ENCODE measurements around the gene FGF12. TPM values are rescaled to one million over a fixed set of nuclear protein-coding genes. Genes with fewer than 3 reads are reported as not detected.
A peak's percentile ranks its signal among the peaks of the same experiment; 100 is the strongest.

Gene FGF12
- total RNA-seq, 3 donors from 2014 or later: 0.44 to 2.1 (median 0.66) TPM

DNA sequence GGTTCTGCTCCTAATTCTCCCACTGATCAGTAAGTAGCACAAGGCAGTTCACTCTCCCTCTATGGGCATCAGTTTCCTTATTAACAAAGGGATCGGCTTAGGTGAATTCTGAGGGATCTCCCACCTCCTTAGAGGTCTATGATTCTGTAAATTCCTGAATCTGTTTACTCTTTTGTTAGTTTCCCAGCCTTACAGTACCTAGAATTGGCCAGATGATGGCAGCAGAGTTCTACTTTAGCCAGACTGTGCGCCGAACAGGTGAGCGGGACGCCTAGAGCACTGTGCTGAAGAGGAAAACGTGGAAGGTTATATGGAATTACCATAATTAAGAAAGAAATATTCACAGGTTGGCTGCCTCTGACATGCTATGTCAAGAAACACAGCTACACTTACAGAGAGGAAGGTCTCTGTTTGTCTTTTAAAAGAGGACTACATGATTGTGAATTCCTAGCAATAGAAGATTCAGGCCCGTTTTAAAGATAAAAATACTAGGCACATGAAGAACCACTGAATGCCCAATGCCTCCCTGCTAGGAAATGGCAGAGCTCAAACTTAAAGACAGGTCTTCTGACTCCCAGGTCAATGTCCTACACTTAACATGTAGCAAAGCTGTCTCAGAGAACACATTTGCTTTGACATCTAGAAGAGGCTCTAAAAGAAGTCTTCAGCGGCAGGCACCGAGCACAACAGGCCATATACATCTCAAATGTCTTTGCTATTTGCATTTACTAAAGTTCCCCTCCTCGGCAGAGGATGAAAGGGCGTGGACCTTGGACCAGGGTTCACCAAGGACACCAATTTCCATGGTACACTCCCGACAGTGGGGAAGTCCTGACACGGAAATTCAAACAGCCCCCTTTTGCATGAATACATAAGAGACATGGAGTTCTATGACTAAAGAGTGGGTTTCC, 259.9 kb downstream of the FGF12 start:
- no peaks in the 10 kb centered on the region for H3K27me3 ChIP-seq
- no peaks in the 10 kb centered on the region for H3K9me3 ChIP-seq
- H3K36me3 ChIP-seq: no peaks in the 10 kb centered on the region
- TF ChIP-seq POLR2AphosphoS5 (IDR thresholded peaks at IDR 0.05): no peak
- TF ChIP-seq, protein P1, sequence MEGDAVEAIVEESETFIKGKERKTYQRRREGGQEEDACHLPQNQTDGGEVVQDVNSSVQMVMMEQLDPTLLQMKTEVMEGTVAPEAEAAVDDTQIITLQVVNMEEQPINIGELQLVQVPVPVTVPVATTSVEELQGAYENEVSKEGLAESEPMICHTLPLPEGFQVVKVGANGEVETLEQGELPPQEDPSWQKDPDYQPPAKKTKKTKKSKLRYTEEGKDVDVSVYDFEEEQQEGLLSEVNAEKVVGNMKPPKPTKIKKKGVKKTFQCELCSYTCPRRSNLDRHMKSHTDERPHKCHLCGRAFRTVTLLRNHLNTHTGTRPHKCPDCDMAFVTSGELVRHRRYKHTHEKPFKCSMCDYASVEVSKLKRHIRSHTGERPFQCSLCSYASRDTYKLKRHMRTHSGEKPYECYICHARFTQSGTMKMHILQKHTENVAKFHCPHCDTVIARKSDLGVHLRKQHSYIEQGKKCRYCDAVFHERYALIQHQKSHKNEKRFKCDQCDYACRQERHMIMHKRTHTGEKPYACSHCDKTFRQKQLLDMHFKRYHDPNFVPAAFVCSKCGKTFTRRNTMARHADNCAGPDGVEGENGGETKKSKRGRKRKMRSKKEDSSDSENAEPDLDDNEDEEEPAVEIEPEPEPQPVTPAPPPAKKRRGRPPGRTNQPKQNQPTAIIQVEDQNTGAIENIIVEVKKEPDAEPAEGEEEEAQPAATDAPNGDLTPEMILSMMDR (IDR thresholded peaks at IDR 0.05): peak; percentile 47 to 82 (median 82)
- no peaks in the 10 kb centered on the region for H3K4me1 ChIP-seq
- no peak overlapping the region for H3K27ac ChIP-seq
- intact Hi-C loops (cut with DNase I; ENCODE audit: low total_unique reads): no loop called here
- no peak overlapping the region for H3K4me3 ChIP-seq
- no peak for DNase-seq (ENCODE audit: low spot score in 2 of 2)

DNA sequence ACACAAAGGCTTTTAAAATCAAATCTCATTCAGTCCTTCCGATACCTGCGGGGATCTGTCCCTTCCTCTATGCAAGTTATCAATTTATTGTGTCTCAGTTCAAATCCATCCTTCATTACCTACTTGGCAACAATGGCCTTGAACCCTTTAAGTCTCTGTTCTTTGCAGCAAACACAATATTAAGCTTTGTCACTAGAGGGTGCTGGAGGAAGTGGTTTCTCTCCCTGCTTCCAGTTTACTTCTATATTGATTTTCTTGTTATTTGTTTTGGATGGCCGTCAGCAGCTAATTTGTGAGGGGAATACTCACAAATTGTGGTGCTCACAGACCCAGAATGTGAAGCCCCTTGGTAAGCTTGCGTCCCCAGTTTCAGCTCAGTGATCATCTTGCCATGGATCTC, 278.3 kb downstream of the FGF12 start:
- Histone ChIP-seq H3K4me1 (no peaks in the 10 kb centered on the region), H3K27me3 (peaks cover 0 to 10% of the 10 kb centered on the region in 2 donors), H3K36me3 (no peaks in the 10 kb centered on the region)

DNA sequence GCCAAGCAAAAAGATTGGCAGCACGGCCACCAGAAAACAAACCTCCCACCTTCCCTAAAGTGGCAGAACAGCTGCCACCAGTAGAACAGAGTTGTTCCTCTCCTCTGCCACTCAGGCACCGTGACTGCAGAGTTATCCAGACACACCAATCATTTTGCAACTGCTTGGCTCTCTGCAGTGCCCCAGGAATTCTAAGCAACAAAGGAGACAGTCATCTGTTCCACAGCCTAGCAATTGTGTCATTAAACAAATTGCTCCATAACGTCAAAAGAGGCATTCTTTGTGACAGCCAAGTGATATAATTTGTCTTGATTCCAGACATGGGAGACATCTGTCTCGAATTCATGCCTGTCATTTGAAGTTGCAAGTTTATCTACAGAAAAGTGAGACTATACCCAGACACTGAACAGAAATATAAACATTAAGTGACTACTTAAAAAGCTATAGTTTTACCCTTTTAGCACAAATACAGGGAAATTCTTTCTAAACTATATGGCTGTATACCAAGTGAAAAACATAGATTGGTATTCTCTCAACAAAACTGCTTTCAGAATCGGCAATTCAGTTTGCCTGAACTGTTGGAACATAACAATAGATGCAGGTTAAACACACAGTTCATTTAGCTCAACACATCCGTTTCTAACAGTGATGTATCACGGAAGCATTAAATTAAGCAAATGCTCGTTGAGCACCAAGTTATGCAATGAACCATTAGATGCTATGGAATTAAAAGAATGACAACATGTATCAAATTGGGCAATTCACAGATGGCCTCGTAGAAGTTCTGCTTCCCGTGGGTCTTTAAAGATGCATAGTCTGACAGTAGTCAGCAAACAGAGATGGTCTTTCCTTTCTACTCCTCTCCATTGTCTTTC, 281.3 kb downstream of the FGF12 start:
- TF ChIP-seq POLR2AphosphoS5 (IDR thresholded peaks at IDR 0.05) (no peak), POLR2A (IDR thresholded peaks at IDR 0.05) (no peak)
- TF ChIP-seq, protein P1 (IDR thresholded peaks at IDR 0.05): no peak
- Histone ChIP-seq H3K36me3 (no peaks in the 10 kb centered on the region), H3K4me3 (no peak overlapping the region), H3K27ac (no peak overlapping the region), H3K4me1 (no peaks in the 10 kb centered on the region), H3K9me3 (no peaks in the 10 kb centered on the region), H3K27me3 (peaks cover 0 to 10% of the 10 kb centered on the region in 2 donors)
- intact Hi-C loops (cut with DNase I; ENCODE audit: low total_unique reads): loop anchor here (5.0 kb wide), 1 partner anchor 1029 kb away; no protein-coding TSS in a partner anchor
- no peak for DNase-seq (ENCODE audit: low spot score in 2 of 2)

More for the DNA sequence above, 278.3 kb downstream of the FGF12 start:
- no peak for DNase-seq (ENCODE audit: low spot score in 2 of 2)
- no peak overlapping the region for H3K27ac ChIP-seq
- H3K4me3 ChIP-seq: no peak overlapping the region
- H3K9me3 ChIP-seq: no peaks in the 10 kb centered on the region
- TF ChIP-seq POLR2A (IDR thresholded peaks at IDR 0.05): no peak
- TF ChIP-seq, protein P1 (IDR thresholded peaks at IDR 0.05): no peak
- no peak for TF ChIP-seq POLR2AphosphoS5 (IDR thresholded peaks at IDR 0.05)
- intact Hi-C loops (cut with DNase I; ENCODE audit: low total_unique reads): loop anchor here (5.0 kb wide), 1 partner anchor 1032 kb away; no protein-coding TSS in a partner anchor

DNA sequence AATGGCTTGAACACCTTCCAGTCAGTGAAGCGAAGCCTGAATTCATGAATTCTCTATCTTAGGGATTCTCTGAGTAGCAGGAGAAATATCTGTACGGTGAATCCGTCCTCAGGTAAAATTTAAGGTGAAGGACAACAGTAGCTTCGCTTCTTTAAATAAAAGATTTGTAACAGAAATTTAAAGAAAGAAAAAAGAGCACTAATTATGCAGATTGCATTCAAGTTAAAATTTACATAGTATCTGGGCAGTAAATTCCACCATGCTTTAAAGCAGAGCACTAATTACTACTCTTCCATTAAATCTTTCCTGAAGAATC, 282.6 kb downstream of the FGF12 start:
- no peak for DNase-seq (ENCODE audit: low spot score in 2 of 2)
- Histone ChIP-seq H3K27ac (no peak overlapping the region), H3K27me3 (peaks cover 0 to 10% of the 10 kb centered on the region in 2 donors), H3K9me3 (no peaks in the 10 kb centered on the region), H3K4me3 (no peak overlapping the region), H3K36me3 (no peaks in the 10 kb centered on the region), H3K4me1 (no peaks in the 10 kb centered on the region)
- intact Hi-C loops (cut with DNase I; ENCODE audit: low total_unique reads): loop anchor here (5.0 kb wide), 1 partner anchor 1027 kb away; no protein-coding TSS in a partner anchor
- TF ChIP-seq POLR2AphosphoS5 (IDR thresholded peaks at IDR 0.05): no peak
- TF ChIP-seq, protein P1 (IDR thresholded peaks at IDR 0.05): no peak
- no peak for TF ChIP-seq POLR2A (IDR thresholded peaks at IDR 0.05)

Measured in breast epithelium (tissue), 4 donors.